IPS DF 6.9 (cell line): ENCODE data around the gene C5AR2.
"Not testable (repeated sequence)": the region's sequence is repeated elsewhere in the genome, so short reads cannot be mapped to it uniquely, and the experiment has no call there.

Source experiments
- DNase-seq: peaks from one replicate; pipeline ENCODE4 v3.0.0-alpha.2; 2013; ENCODE audit warnings: low read depth, low spot score
- H3K27ac ChIP-seq: one replicate; pipeline ENCODE4 v1.5.1; 2013; ENCODE audit warnings: low read length, control low read depth
- H3K27me3 ChIP-seq: 2 replicates; pipeline ENCODE4 v1.6.1; 2013; ENCODE audit warnings: mild to moderate bottlenecking, low read length; ENCODE audit not compliant: control insufficient read depth, insufficient read depth
- H3K36me3 ChIP-seq: 2 replicates; pipeline ENCODE4 v1.6.1; 2013; ENCODE audit warnings: low read length; ENCODE audit not compliant: control insufficient read depth, insufficient read depth
- H3K4me1 ChIP-seq: 2 replicates; pipeline ENCODE4 v1.6.1; 2013; ENCODE audit warnings: low read length; ENCODE audit not compliant: control insufficient read depth, insufficient read depth
- H3K4me3 ChIP-seq: 2 replicates; pipeline ENCODE4 v1.5.1; 2013; ENCODE audit warnings: mild to moderate bottlenecking, low read length
- H3K9me3 ChIP-seq: 2 replicates; pipeline ENCODE4 v1.6.1; 2013; ENCODE audit warnings: low read length, inconsistent platforms; ENCODE audit not compliant: control insufficient read depth, insufficient read depth
- WGBS: extraction: QIAGEN DNeasy Blood & Tissue Kit; methylation state at CpG from one replicate; pipeline ENCODE4 v1.1.7; 2013; ENCODE audit warnings: mixed read lengths, missing lambda C conversion rate; ENCODE audit not compliant: insufficient read length, insufficient coverage; 5-methylcytosine and 5-hydroxymethylcytosine counted together

C5AR2 gene

DNA sequence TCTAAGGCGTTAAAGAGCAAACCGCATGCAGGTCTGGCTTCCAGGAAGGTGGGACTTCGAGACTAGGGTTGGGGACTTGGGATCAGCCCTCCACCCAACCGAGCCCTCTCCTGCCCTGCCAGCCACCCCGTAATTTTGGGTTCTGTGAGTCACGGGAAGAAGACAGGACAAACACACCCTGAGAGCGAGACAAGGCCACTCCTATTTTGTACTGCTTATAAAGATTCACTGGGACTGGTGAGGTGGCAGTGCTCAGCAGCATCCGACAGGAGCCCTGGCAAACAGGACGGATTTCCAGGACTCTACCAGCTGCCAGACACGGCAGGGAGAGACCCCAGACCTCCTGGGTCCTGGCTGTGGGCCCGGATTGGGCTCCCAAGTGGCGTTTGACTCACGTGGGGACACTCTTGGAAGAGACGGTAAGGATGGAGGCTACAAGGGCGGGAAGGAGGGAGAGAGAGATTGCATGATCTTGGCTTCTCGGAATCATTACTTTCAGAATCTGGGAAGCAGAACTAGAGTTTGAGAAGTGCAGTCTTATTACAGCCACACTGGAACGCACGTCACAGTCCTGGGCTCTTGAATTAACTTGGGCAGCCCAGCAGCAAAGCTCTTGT lies at the start of gene C5AR2:
Gene C5AR2 (plus strand): TSS at position 245 of the 617 bp plus-strand sequence. CDS start 8,625 bp downstream, outside the sequence.
- DNase-seq, result no peak
- H3K4me3 ChIP-seq, result no peak within 1 kb of the TSS
- no CpG with 5 or more reads among the region's 18 CpGs for WGBS

DNA sequence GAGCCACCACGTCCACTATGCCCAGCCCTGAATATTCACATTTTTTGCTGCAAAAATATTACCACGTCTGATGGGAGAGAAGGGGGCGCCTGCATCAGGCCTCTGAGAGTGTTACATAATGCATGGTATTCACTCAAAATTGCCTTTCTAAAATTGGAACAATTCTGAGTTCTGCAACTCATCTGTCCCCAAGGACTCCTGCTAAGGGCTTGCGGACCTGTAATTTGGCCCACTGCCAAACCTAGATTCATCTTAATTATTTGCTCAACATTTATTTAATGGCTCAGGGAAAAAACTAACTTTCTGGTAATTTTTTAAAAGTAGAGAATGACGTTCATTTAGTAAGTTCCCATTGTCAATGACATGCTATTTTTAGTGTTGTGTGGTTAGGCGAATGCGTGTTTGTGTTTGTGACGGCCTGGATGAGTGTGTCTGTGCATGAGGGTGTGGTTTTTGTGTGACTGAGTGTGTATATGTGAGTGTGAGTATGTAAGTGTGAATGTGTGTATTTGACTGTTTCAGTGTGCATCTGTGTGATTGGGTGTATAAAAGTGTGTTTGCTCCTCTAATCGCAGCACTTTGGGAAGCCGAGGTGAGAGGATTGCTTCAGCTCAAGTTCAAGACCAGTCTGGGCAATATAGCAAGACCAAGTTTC lies 48.4 kb upstream of the C5AR2 start:
- WGBS, result 100% methylated on average over 4 of the region's 10 CpGs
- no peak overlapping the region for H3K4me3 ChIP-seq
- no peaks in the 10 kb centered on the region for H3K4me1 ChIP-seq
- DNase-seq, result no peak
- H3K36me3 ChIP-seq, result no peaks in the 10 kb centered on the region
- no peak overlapping the region for H3K27ac ChIP-seq
- no peaks in the 10 kb centered on the region for H3K9me3 ChIP-seq
- no peaks in the 10 kb centered on the region for H3K27me3 ChIP-seq

More for the DNA sequence above, at the start of gene C5AR2:
- no peaks in the 10 kb centered on the region for H3K36me3 ChIP-seq
- no peak within 1 kb of the TSS for H3K27ac ChIP-seq
- no peaks in the 10 kb centered on the region for H3K27me3 ChIP-seq
- no peaks in the 10 kb centered on the region for H3K9me3 ChIP-seq
- H3K4me1 ChIP-seq, result no peaks in the 10 kb centered on the region

DNA sequence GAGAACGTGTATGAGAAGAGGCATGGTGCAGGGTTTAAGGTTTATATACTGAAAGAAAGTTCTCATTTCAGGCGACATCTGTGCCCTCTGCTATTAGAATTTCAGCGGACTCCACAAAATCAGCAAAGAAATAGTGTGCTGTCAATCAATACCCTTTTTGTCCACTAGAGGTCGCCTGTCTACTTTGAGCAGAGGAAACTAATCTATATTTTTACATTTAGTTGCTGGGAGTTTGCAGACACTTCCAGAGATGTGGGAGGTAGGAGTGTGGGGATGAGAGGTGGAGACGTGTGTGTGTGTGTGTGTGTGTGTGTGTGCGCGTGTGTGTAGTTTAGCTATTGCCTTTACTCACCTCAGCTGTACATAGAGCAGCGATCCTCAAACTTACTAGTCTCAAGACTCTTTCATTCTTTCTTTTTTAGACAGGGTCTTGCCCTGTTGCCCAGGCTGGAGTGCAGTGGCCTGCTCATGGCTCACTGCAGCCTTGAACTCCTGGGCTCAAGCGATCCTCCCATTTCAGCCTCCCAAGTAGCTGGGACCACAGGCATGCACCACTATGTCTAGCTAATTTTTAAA lies 47.6 kb upstream of the C5AR2 start:
- Histone ChIP-seq H3K36me3 (no peaks in the 10 kb centered on the region), H3K27me3 (no peaks in the 10 kb centered on the region), H3K4me3 (no peak overlapping the region), H3K9me3 (no peaks in the 10 kb centered on the region), H3K27ac (no peak overlapping the region), H3K4me1 (no peaks in the 10 kb centered on the region)
- no CpG with 5 or more reads among the region's 9 CpGs for WGBS
- no peak for DNase-seq

DNA sequence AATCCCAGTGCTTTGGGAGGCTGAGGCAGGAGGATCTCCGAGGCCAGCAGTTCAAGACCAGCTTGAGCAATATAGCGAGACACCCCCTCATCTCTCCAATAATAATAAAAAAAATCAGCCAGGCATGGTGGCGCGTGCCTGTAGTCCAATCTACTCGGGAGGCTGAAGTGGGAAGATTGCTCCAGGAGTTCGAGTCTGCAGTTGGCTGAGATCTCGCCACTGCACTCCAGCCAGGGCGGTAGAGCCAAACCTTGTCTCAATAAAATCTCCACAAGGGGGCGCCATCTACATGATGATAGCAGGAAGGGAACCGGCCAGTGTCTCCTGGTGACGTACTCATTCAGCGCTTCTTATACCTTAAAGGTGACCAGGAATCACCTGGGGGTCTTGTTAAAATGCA lies 35.9 kb upstream of the C5AR2 start:
- no peak overlapping the region for H3K4me3 ChIP-seq
- no peaks in the 10 kb centered on the region for H3K36me3 ChIP-seq
- no peak for DNase-seq
- peaks cover 2% of the 10 kb centered on the region; the same call in 1 of the 2 replicates for H3K4me1 ChIP-seq
- no peak overlapping the region for H3K27ac ChIP-seq
- no CpG with 5 or more reads among the region's 12 CpGs for WGBS
- H3K27me3 ChIP-seq, result no peaks in the 10 kb centered on the region
- H3K9me3 ChIP-seq, result no peaks in the 10 kb centered on the region

DNA sequence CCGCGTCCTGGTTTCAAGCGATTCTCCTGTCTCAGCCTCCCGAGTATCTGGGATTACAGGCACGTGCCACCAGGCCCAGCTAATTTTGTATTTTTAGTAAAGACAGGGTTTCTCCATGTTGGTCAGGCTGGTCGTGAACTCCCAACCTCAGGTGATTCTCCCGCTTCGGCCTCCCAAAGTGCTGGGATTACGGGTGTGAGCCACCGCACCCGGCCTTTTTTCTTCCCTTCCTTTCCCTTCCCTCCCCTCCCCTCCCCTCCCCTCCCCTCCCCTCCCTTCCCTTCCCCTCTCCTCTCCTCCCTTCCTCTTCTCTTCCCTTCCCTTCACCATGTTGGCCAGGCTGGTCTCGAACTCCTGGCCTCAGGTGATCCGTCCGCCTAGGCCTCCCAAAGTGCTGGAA lies 31.1 kb upstream of the C5AR2 start:
- not testable (repeated sequence) for H3K36me3 ChIP-seq, H3K4me3 ChIP-seq, H3K9me3 ChIP-seq, H3K27me3 ChIP-seq, DNase-seq, H3K27ac ChIP-seq, H3K4me1 ChIP-seq
- no CpG with 5 or more reads among the region's 14 CpGs for WGBS

DNA sequence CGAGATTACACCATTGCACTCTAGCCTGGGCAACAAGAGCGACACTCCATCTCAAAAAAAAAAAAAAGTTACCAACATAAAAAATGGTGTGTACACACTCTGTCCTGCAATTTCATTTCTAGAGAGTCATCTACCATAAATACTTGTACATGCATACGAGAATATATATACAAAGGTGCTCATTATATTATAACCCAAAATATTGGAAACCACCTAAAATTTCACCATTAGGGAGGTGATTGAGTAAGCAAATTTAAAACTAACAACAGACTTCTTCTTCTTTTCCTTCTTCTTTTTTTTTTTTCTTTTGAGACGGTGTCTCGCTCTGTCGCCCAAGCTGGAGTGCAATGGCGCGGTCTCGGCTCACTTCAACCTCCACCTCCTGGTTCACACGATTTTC lies 29.7 kb upstream of the C5AR2 start:
- no peak for DNase-seq
- Histone ChIP-seq H3K9me3 (no peaks in the 10 kb centered on the region), H3K4me1 (peaks cover 2% of the 10 kb centered on the region; the same call in 1 of the 2 replicates), H3K4me3 (no peak overlapping the region), H3K27me3 (no peaks in the 10 kb centered on the region), H3K27ac (no peak overlapping the region), H3K36me3 (no peaks in the 10 kb centered on the region)
- no CpG with 5 or more reads among the region's 10 CpGs for WGBS

DNA sequence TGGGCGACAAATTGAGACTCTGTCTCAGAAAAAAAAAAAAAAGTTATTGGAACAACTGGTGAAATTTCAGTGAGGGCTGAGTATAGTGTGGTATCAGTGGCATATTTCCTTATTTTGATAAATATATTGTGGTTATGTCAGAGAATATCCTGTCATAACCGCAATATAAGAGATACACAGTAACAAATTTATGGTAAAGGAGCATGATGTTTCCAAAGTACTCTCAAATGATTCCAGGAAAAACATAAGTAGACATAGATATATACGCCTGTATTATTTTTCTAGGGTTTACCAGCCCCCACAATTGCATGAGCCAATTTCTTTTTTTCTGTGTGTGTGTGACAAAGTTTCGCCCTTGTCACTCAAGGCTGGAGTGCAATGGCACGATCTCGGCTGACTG lies 28.0 kb upstream of the C5AR2 start:
- Histone ChIP-seq H3K27me3 (no peaks in the 10 kb centered on the region), H3K9me3 (no peaks in the 10 kb centered on the region), H3K4me1 (peaks cover 2% of the 10 kb centered on the region; the same call in 1 of the 2 replicates), H3K4me3 (no peak overlapping the region), H3K36me3 (no peaks in the 10 kb centered on the region), H3K27ac (no peak overlapping the region)
- DNase-seq, result no peak
- no CpG with 5 or more reads among the region's 6 CpGs for WGBS

DNA sequence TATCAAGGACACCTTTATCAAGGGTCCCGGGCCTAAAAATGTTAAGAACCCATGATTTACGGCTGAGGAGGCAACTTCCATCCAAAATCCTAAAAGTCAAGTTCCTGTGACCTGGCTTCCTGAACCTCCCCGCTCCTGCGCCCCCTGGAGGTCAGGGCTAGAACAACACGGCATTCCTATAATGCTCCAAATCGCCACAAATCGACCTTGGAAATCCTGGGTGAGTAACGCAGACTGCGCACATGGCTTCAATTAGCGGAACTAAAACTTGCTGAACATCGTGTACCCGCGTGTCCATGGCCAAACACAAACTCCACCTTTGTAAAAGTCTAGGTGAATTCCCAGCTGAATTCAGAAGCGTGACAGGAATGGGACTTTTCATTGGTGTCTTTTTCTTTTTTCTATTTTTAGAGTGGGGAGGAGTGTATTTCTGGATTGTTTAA lies 26.6 kb upstream of the C5AR2 start:
- H3K36me3 ChIP-seq, result no peaks in the 10 kb centered on the region
- H3K9me3 ChIP-seq, result no peaks in the 10 kb centered on the region
- no peak for DNase-seq
- no peak overlapping the region for H3K27ac ChIP-seq
- H3K4me3 ChIP-seq, result no peak overlapping the region
- no peaks in the 10 kb centered on the region for H3K27me3 ChIP-seq
- H3K4me1 ChIP-seq, result no peaks in the 10 kb centered on the region
- WGBS, result no CpG with 5 or more reads among the region's 14 CpGs

DNA sequence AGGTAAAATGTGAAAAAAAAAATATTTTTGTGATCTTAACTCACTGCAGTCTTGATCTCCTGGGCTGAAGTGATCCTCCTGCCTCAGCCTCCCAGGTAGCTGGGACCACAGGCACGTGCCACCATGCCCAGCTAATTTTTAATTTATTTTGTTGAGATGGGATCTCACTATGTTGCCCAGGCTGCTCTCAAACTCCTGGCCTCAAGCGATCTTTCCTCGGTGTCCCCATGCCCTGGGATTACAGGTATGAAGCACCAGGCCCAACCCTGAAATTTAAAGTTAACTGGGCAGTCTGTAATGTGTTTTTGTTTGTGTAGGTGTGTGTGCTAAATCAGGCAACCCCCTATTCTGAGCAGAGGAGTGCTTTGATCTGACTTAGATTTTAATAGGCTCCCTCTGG lies 25.7 kb upstream of the C5AR2 start:
- no peak overlapping the region for H3K4me3 ChIP-seq
- WGBS, result no CpG with 5 or more reads among the region's 3 CpGs
- H3K4me1 ChIP-seq, result no peaks in the 10 kb centered on the region
- peaks cover 1% of the 10 kb centered on the region; the same call in 1 of the 2 replicates for H3K27me3 ChIP-seq
- DNase-seq, result no peak
- H3K9me3 ChIP-seq, result no peaks in the 10 kb centered on the region
- H3K27ac ChIP-seq, result no peak overlapping the region
- no peaks in the 10 kb centered on the region for H3K36me3 ChIP-seq

DNA sequence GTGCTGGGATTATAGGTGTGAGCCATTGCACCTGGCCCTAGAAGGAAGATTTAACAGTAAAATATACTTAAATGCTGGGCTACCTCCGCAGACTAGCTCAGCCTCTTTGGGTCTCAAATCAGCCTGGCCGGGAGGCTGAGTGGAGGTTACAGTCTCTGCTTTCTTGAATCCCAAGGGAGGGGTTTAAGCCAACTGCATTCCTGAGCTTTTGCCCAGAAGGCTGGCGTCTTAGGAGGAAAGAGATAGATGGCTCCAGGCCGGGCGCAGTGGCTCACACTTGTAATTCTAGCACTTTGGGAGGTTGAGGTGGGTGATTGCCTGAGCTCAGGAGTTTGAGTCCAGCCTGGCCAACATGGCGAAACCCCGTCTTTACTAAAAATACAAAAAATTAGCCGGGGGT lies 22.9 kb upstream of the C5AR2 start:
- no peak for DNase-seq
- Histone ChIP-seq H3K36me3 (no peaks in the 10 kb centered on the region), H3K9me3 (no peaks in the 10 kb centered on the region), H3K27me3 (peaks cover 1% of the 10 kb centered on the region; the same call in 1 of the 2 replicates), H3K27ac (no peak overlapping the region), H3K4me1 (no peaks in the 10 kb centered on the region), H3K4me3 (no peak overlapping the region)
- no CpG with 5 or more reads among the region's 8 CpGs for WGBS
